Measurements from ENCODE around the gene SNTG2. TPM values are rescaled to one million over a fixed set of nuclear protein-coding genes. Genes with fewer than 3 reads are reported as not detected.

SNTG2 gene
- total and polyA plus RNA-seq, 2 of the 13 experiments (the other 11 are each of a cell fraction or from before 2014, with no cell fraction given): not detected

- CTCF ChIA-PET (ENCODE audit: low intra/inter-chr PET ratio, low total read pairs): no interaction called here
- TF ChIP-seq SRF (IDR thresholded peaks at IDR 0.05; ENCODE audit: low read depth, low read length) (no peak), ARHGAP35 (CRISPR knock-in tag; IDR thresholded peaks at IDR 0.05; ENCODE audit: borderline replicate concordance) (no peak), MED1 (CRISPR knock-in tag; IDR thresholded peaks at IDR 0.05) (no peak), DRAP1 (CRISPR knock-in tag; IDR thresholded peaks at IDR 0.05) (no peak), ZNF550 (CRISPR knock-in tag; IDR thresholded peaks at IDR 0.05; ENCODE audit: borderline replicate concordance) (no peak), ZBTB33 (CRISPR knock-in tag; IDR thresholded peaks at IDR 0.05) (no peak), FUBP1 (CRISPR knock-in tag; IDR thresholded peaks at IDR 0.05; ENCODE audit: borderline replicate concordance) (no peak), SOX13 (IDR thresholded peaks at IDR 0.05) (no peak), SOX13 (CRISPR knock-in tag; conservative IDR thresholded peaks at IDR 0.05 in 1 of 2, IDR thresholded peaks at IDR 0.05 in 1 of 2) (no peak)
- TF ChIP-seq, protein P1, sequence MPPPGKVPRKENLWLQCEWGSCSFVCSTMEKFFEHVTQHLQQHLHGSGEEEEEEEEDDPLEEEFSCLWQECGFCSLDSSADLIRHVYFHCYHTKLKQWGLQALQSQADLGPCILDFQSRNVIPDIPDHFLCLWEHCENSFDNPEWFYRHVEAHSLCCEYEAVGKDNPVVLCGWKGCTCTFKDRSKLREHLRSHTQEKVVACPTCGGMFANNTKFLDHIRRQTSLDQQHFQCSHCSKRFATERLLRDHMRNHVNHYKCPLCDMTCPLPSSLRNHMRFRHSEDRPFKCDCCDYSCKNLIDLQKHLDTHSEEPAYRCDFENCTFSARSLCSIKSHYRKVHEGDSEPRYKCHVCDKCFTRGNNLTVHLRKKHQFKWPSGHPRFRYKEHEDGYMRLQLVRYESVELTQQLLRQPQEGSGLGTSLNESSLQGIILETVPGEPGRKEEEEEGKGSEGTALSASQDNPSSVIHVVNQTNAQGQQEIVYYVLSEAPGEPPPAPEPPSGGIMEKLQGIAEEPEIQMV (CRISPR knock-in tag; IDR thresholded peaks at IDR 0.05; ENCODE audit: low read depth): no peak
- TF ChIP-seq, protein P2, sequence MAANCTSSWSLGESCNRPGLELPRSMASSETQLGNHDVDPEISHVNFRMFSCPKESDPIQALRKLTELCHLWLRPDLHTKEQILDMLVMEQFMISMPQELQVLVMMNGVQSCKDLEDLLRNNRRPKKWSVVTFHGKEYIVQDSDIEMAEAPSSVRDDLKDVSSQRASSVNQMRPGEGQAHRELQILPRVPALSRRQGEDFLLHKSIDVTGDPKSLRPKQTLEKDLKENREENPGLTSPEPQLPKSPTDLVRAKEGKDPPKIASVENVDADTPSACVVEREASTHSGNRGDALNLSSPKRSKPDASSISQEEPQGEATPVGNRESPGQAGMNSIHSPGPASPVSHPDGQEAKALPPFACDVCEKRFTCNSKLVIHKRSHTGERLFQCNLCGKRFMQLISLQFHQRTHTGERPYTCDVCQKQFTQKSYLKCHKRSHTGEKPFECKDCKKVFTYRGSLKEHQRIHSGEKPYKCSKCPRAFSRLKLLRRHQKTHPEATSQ (CRISPR knock-in tag; IDR thresholded peaks at IDR 0.05; ENCODE audit: borderline replicate concordance): no peak
- TF ChIP-seq, protein P3, sequence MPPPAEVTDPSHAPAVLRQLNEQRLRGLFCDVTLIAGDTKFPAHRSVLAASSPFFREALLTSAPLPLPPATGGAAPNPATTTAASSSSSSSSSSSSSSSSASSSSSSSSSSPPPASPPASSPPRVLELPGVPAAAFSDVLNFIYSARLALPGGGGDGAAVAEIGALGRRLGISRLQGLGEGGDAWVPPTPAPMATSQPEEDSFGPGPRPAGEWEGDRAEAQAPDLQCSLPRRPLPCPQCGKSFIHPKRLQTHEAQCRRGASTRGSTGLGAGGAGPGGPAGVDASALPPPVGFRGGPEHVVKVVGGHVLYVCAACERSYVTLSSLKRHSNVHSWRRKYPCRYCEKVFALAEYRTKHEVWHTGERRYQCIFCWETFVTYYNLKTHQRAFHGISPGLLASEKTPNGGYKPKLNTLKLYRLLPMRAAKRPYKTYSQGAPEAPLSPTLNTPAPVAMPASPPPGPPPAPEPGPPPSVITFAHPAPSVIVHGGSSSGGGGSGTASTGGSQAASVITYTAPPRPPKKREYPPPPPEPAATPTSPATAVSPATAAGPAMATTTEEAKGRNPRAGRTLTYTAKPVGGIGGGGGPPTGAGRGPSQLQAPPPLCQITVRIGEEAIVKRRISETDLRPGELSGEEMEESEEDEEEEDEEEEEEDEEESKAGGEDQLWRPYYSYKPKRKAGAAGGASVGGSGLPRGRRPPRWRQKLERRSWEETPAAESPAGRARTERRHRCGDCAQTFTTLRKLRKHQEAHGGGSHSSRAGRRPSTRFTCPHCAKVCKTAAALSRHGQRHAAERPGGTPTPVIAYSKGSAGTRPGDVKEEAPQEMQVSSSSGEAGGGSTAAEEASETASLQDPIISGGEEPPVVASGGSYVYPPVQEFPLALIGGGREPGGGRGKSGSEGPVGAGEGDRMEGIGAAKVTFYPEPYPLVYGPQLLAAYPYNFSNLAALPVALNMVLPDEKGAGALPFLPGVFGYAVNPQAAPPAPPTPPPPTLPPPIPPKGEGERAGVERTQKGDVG (CRISPR knock-in tag; IDR thresholded peaks at IDR 0.05; ENCODE audit: borderline replicate concordance): no peak
Measured at GRCh38 chr2:1230155-1230893, 279.7 kb downstream of the SNTG2 start.

More at GRCh38 chr2:1230155-1230893, 279.7 kb downstream of the SNTG2 start:
- Histone ChIP-seq H3K79me2 (ENCODE audit: insufficient read depth, low read length) (no peaks in the 10 kb centered on the region), H3K4me1 (ENCODE audit: insufficient read depth, low read length) (no peaks in the 10 kb centered on the region), H4K20me1 (ENCODE audit: insufficient read depth, low read length) (no peaks in the 10 kb centered on the region), H3K27ac (ENCODE audit: extremely low read length, insufficient read depth, low read length) (no peak overlapping the region), H2AFZ (ENCODE audit: low read length) (no peak overlapping the region), H3K27me3 (ENCODE audit: control insufficient read depth in 1 of 2, insufficient read depth in 2 of 2, low read length in 2 of 2) (peaks cover 3 to 46% of the 10 kb centered on the region in 2 experiments; a peak in 4 of 5 replicates), H3K4me2 (ENCODE audit: low read depth, low read length) (no peak overlapping the region), H3K4me3 (replicated peaks in 1 of 3; ENCODE audit: insufficient read depth in 1 of 3, low read depth in 2 of 3, low read length in 3 of 3) (no peak overlapping the region), H3K36me3 (replicated peaks in 1 of 2; ENCODE audit: control insufficient read depth in 1 of 2, insufficient read depth in 2 of 2, low read length in 2 of 2) (no peaks in the 10 kb centered on the region), H3K9me3 (ENCODE audit: low read length) (no peaks in the 10 kb centered on the region), H3K9ac (ENCODE audit: insufficient read depth, low read depth, low read length) (no peak overlapping the region)
- ATAC-seq (no peak), FAIRE-seq (no peak), DNase-seq (ENCODE audit: low spot score) (no peak)
- WGBS (ENCODE audit: low lambda C conversion rate): 26% methylated on average over 12 of the region's 19 CpGs
- in situ Hi-C loops (cut with HindIII; ENCODE audit: extremely low pct_ligation_motif_present, low pct_unique_long_range_greater_than_20kb) (no loop called here), intact Hi-C loops (cut with micrococcal nuclease; ENCODE audit: unreplicated experiment) (no loop called here)
- no TSS peak for BruUV-seq (replicated peaks)
- POLR2A ChIA-PET: no interaction called here
